GM23248 (cell line): ENCODE measurements around the gene REXO5. TPM values are rescaled to one million over a fixed set of nuclear protein-coding genes. Genes with fewer than 3 reads are reported as not detected.

Experiments used
- DNase-seq: peaks from one replicate; pipeline ENCODE4 v3.0.0-alpha.2; 2015
- H2AFZ ChIP-seq: fragments of 200-600 bp; sonication (generic); 2 replicates; pipeline ENCODE4 v1.6.1; 2016; ENCODE audit warnings: antibody characterized with exemption
- H3F3A ChIP-seq: fragments of 200-600 bp; sonication (generic); 2 replicates; pipeline ENCODE4 v1.6.1; 2016; ENCODE audit warnings: mild to moderate bottlenecking, antibody characterized with exemption, mixed run types; ENCODE audit not compliant: insufficient read depth
- H3K27ac ChIP-seq: fragments of 200-600 bp; sonication (generic); 2 replicates; pipeline ENCODE4 v1.5.1; 2016; ENCODE audit warnings: mild to moderate bottlenecking
- H3K27me3 ChIP-seq: fragments of 200-600 bp; sonication (generic); replicated peaks from 2 replicates; pipeline ENCODE4 v1.6.1; 2016; ENCODE audit warnings: mild to moderate bottlenecking; ENCODE audit not compliant: insufficient read depth
- H3K36me3 ChIP-seq: fragments of 200-600 bp; sonication (generic); 2 replicates; pipeline ENCODE4 v1.6.1; 2016; ENCODE audit warnings: low read depth, mild to moderate bottlenecking
- H3K4me1 ChIP-seq: fragments of 200-600 bp; sonication (generic); 2 replicates; pipeline ENCODE4 v1.6.1; 2016; ENCODE audit warnings: mild to moderate bottlenecking; ENCODE audit not compliant: insufficient read depth
- H3K4me2 ChIP-seq: fragments of 200-600 bp; sonication (generic); one replicate; pipeline ENCODE4 v1.6.1; 2016; ENCODE audit warnings: mild to moderate bottlenecking; ENCODE audit not compliant: unreplicated experiment
- H3K4me3 ChIP-seq: fragments of 200-600 bp; sonication (generic); 2 replicates; pipeline ENCODE4 v1.5.1; 2016; ENCODE audit warnings: mild to moderate bottlenecking
- H3K79me2 ChIP-seq: fragments of 200-600 bp; sonication (generic); 2 replicates; pipeline ENCODE4 v1.6.1; 2016; ENCODE audit warnings: mild to moderate bottlenecking; ENCODE audit not compliant: insufficient read depth
- H3K9ac ChIP-seq: fragments of 200-600 bp; sonication (generic); 2 replicates; pipeline ENCODE4 v1.6.1; 2016; ENCODE audit warnings: mild to moderate bottlenecking
- H3K9me2 ChIP-seq: fragments of 200-600 bp; sonication (generic); 2 replicates; pipeline ENCODE4 v1.6.1; 2016; ENCODE audit warnings: mixed run types, mild to moderate bottlenecking, moderate library complexity; ENCODE audit not compliant: insufficient read depth
- H3K9me3 ChIP-seq: fragments of 200-600 bp; sonication (generic); one replicate; pipeline ENCODE4 v1.6.1; 2017; ENCODE audit warnings: low read depth
- H4K20me1 ChIP-seq: fragments of 200-600 bp; sonication (generic); 2 replicates; pipeline ENCODE4 v1.6.0; 2016; ENCODE audit not compliant: insufficient read depth
- EZH2 ChIP-seq: fragments of 200-600 bp; sonication (generic); IDR thresholded peaks from 2 replicates; pipeline ENCODE4 v1.6.1; 2018; ENCODE audit warnings: antibody characterized with exemption, mild to moderate bottlenecking; ENCODE audit not compliant: insufficient read depth, poor library complexity, severe bottlenecking
- EZH2phosphoT487 ChIP-seq: fragments of 200-600 bp; sonication (generic); IDR thresholded peaks from 2 replicates; pipeline ENCODE4 v1.6.1; 2018; ENCODE audit warnings: antibody characterized with exemption, moderate library complexity, mild to moderate bottlenecking, low read depth; ENCODE audit not compliant: insufficient read depth
- WGBS, 2 experiments: methylation state at CpG; one replicate each; pipeline ENCODE4 v1.1.6; 2015 to 2017; ENCODE audit warnings: low lambda C conversion rate in 2 of 2, low coverage in 1 of 2; ENCODE audit errors: missing lambda C conversion rate in 2 of 2; 5-methylcytosine and 5-hydroxymethylcytosine counted together
- in situ Hi-C: fragments of 300-500 bp; cut with MboI; formaldehyde crosslinking; loops from 2 replicates; pipeline ENCODE4 v1.15.0; 2020
- polyA plus RNA-seq: library from polyadenylated mRNA; unstranded; fragments of >200 nt; fragmentation: Nextera tagmentation; extraction: Ambion mirVana; gene quantifications from 2 replicates; pipeline ENCODE4 v1.2.1, GENCODE V29; 2016
- total RNA-seq: library from RNA; depleted of rRNA; stranded (reverse); fragments of >200 nt; shearing (Covaris generic); gene quantifications from 2 replicates; pipeline ENCODE4 v1.2.3, GENCODE V29; 2014

The REXO5 gene
- total and polyA plus RNA-seq, 2 experiments from 2014 or later: 3.5 to 7.0 TPM

GRCh38 chr16:20871258-20871657 lies 64.9 kb downstream of the REXO5 start:
- no peaks in the 10 kb centered on the region for H3K36me3 ChIP-seq
- H3K27ac ChIP-seq: no peak overlapping the region
- H3K27me3 ChIP-seq: no peaks in the 10 kb centered on the region
- no peaks in the 10 kb centered on the region for H3K9me3 ChIP-seq
- TF ChIP-seq EZH2: no peak
- TF ChIP-seq EZH2phosphoT487: no peak
- H4K20me1 ChIP-seq: peaks cover 26% of the 10 kb centered on the region
- no peak for DNase-seq
- H3K9me2 ChIP-seq: no peaks in the 10 kb centered on the region
- WGBS, 2 experiments: 73 to 75% methylated on average over 2 of the region's 2 CpGs
- no peak overlapping the region for H3K9ac ChIP-seq
- peaks cover 100% of the 10 kb centered on the region for H3K79me2 ChIP-seq
- peaks cover 49% of the 10 kb centered on the region for H3K4me1 ChIP-seq
- no peak overlapping the region for H2AFZ ChIP-seq
- in situ Hi-C loops: no loop called here
- H3F3A ChIP-seq: peaks cover 28% of the 10 kb centered on the region
- no peak overlapping the region for H3K4me2 ChIP-seq
- H3K4me3 ChIP-seq: no peak overlapping the region

- no peak for TF ChIP-seq EZH2
- DNase-seq: no peak
- no peak overlapping the region for H3K4me3 ChIP-seq
- H3K9me3 ChIP-seq: no peaks in the 10 kb centered on the region
- H3K4me1 ChIP-seq: peaks cover 40% of the 10 kb centered on the region
- no peak overlapping the region for H3K27ac ChIP-seq
- H4K20me1 ChIP-seq: peaks cover 26% of the 10 kb centered on the region
- 0 out of 2 replicates have a peak, but pooled peaks cover 6% of the 10 kb centered on the region for H3K36me3 ChIP-seq
- in situ Hi-C loops: no loop called here
- no peak overlapping the region for H2AFZ ChIP-seq
- H3K4me2 ChIP-seq: no peak overlapping the region
- 89 to 91% methylated on average over 9 of the region's 9 CpGs for WGBS, 2 experiments
- H3F3A ChIP-seq: peaks cover 19% of the 10 kb centered on the region
- peaks cover 100% of the 10 kb centered on the region for H3K79me2 ChIP-seq
- no peak overlapping the region for H3K9ac ChIP-seq
- H3K9me2 ChIP-seq: no peaks in the 10 kb centered on the region
- H3K27me3 ChIP-seq: no peaks in the 10 kb centered on the region
Measured at GRCh38 chr16:20871941-20872815, 65.9 kb downstream of the REXO5 start.

- Histone ChIP-seq H3K79me2 (peaks cover 100% of the 10 kb centered on the region), H3K4me2 (no peak overlapping the region), H3K27me3 (no peaks in the 10 kb centered on the region), H2AFZ (no peak overlapping the region), H3K4me1 (peaks cover 30% of the 10 kb centered on the region), H3K9ac (no peak overlapping the region), H3K9me2 (no peaks in the 10 kb centered on the region), H3K4me3 (no peak overlapping the region), H3K36me3 (0 out of 2 replicates have a peak, but pooled peaks cover 6% of the 10 kb centered on the region), H3K27ac (no peak overlapping the region), H4K20me1 (peaks cover 26% of the 10 kb centered on the region), H3K9me3 (no peaks in the 10 kb centered on the region), H3F3A (peaks cover 15% of the 10 kb centered on the region; the same call in 1 of the 2 replicates)
- TF ChIP-seq EZH2phosphoT487 (no peak), EZH2 (no peak)
- DNase-seq: no peak
- WGBS, 2 experiments: 97 to 98% methylated on average over 3 of the region's 3 CpGs
- in situ Hi-C loops: no loop called here
Measured at GRCh38 chr16:20873331-20873730, 67.0 kb downstream of the REXO5 start.

- H3K4me1 ChIP-seq: peaks cover 30% of the 10 kb centered on the region
- H3K79me2 ChIP-seq: peaks cover 100% of the 10 kb centered on the region
- TF ChIP-seq EZH2: no peak
- TF ChIP-seq EZH2phosphoT487: no peak
- H2AFZ ChIP-seq: no peak overlapping the region
- no peaks in the 10 kb centered on the region for H3K27me3 ChIP-seq
- H3K4me2 ChIP-seq: no peak overlapping the region
- no peak for DNase-seq
- peaks cover 21% of the 10 kb centered on the region for H3F3A ChIP-seq
- no peak overlapping the region for H3K27ac ChIP-seq
- in situ Hi-C loops: no loop called here
- no peak overlapping the region for H3K9ac ChIP-seq
- no peaks in the 10 kb centered on the region for H3K9me2 ChIP-seq
- no peak overlapping the region for H3K4me3 ChIP-seq
- 93 to 97% methylated on average over 4 of the region's 4 CpGs for WGBS, 2 experiments
- peaks cover 6% of the 10 kb centered on the region; the same call in 1 of the 2 replicates for H3K36me3 ChIP-seq
- peaks cover 26% of the 10 kb centered on the region for H4K20me1 ChIP-seq
- H3K9me3 ChIP-seq: no peaks in the 10 kb centered on the region
Measured at GRCh38 chr16:20874088-20874581, 67.8 kb downstream of the REXO5 start.
